SK-N-SH (cell line): Measurements from ENCODE around the gene TNNT2. TPM values are rescaled to one million over a fixed set of nuclear protein-coding genes. Genes with fewer than 3 reads are reported as not detected.

Source experiments
- CTCF ChIA-PET: fragments of 300-600, 350-600 bp; formaldehyde crosslinking; extraction: SDS; loops from one replicate; lab custom pipeline; 2021; lab: Yijun Ruan, JAX
- POLR2A ChIA-PET: fragments of 350-600 bp; sonication (Branson Sonifier 250); formaldehyde crosslinking; extraction: SDS; loops from one replicate; lab custom pipeline; 2020; ENCODE audit warnings: antibody characterized with exemption, inconsistent platforms; lab: Yijun Ruan, JAX
- DNase-seq: peaks from one replicate; pipeline ENCODE4 v3.0.0; 2012
- H2AFZ ChIP-seq: fragments of 200-600 bp; sonication (generic); 2 replicates; pipeline ENCODE4 v1.8.1; 2016; ENCODE audit warnings: antibody characterized with exemption, mild to moderate bottlenecking, low read depth
- H3F3A ChIP-seq: fragments of 200-600 bp; sonication (generic); replicated peaks from 2 replicates; pipeline ENCODE3; 2016; ENCODE audit warnings: antibody characterized with exemption, mild to moderate bottlenecking; ENCODE audit not compliant: insufficient read depth
- H3K27ac ChIP-seq, 2 experiments: fragments of 200-500 bp in 1 of 2; fragments of 200-600 bp in 1 of 2; sonication (Bioruptor generic) in 1 of 2; sonication (generic), shearing (Covaris generic) in 1 of 2; 2 replicates each; pipeline versions ENCODE4 v1.5.1 to v1.6.1; 2014 to 2016; ENCODE audit warnings: low read depth in 2 of 2, inconsistent platforms in 1 of 2, low read length in 1 of 2, mild to moderate bottlenecking in 1 of 2, mixed read lengths in 1 of 2
- H3K27me3 ChIP-seq: fragments of 200-600 bp; sonication (generic), shearing (Covaris generic); 2 replicates; pipeline ENCODE4 v1.6.1; 2016; ENCODE audit warnings: mixed run types; ENCODE audit not compliant: insufficient read depth
- H3K36me3 ChIP-seq, 2 experiments: fragments of 200-500 bp in 1 of 2; fragments of 200-600 bp in 1 of 2; sonication (Bioruptor generic) in 1 of 2; sonication (generic) in 1 of 2; replicated peaks in 1 of 2; 2 replicates each; pipeline versions ENCODE3 to v1.5.1; 2014 to 2016; ENCODE audit warnings: low read length in 1 of 2, mild to moderate bottlenecking in 1 of 2; ENCODE audit not compliant: insufficient read depth in 2 of 2, control insufficient read depth in 1 of 2
- H3K4me1 ChIP-seq, 2 experiments: fragments of 200-500 bp in 1 of 2; fragments of 200-600 bp in 1 of 2; sonication (Bioruptor generic) in 1 of 2; sonication (generic), shearing (Covaris generic) in 1 of 2; 2 replicates each; pipeline versions ENCODE4 v1.5.1 to v1.6.1; 2014 to 2016; ENCODE audit warnings: low read depth in 1 of 2, low read length in 1 of 2, mixed run types in 1 of 2; ENCODE audit not compliant: insufficient read depth in 2 of 2, control insufficient read depth in 1 of 2
- H3K4me2 ChIP-seq: fragments of 200-600 bp; sonication (generic), shearing (Covaris generic); 2 replicates; pipeline ENCODE4 v1.6.1; 2017; ENCODE audit warnings: mixed run types
- H3K4me3 ChIP-seq, 2 experiments: fragments of 200-500 bp in 1 of 2; fragments of 200-600 bp in 1 of 2; sonication (Bioruptor generic) in 1 of 2; sonication (generic), shearing (Covaris generic) in 1 of 2; 2 replicates each; pipeline versions ENCODE4 v1.5.1 to v1.8.1; 2014 to 2016; ENCODE audit warnings: low read depth in 2 of 2, inconsistent platforms in 1 of 2, low read length in 1 of 2, mild to moderate bottlenecking in 1 of 2, mixed read lengths in 1 of 2, moderate library complexity in 1 of 2
- H3K79me2 ChIP-seq: fragments of 200-600 bp; sonication (generic); 2 replicates; pipeline ENCODE4 v1.8.1; 2017; ENCODE audit warnings: mild to moderate bottlenecking; ENCODE audit not compliant: insufficient read depth
- H3K9ac ChIP-seq: fragments of 200-600 bp; sonication (generic); 2 replicates; pipeline ENCODE4 v1.6.1; 2017; ENCODE audit warnings: mixed run types
- H3K9me2 ChIP-seq: fragments of 200-600 bp; sonication (generic); 2 replicates; pipeline ENCODE4 v1.6.1; 2017; ENCODE audit warnings: mixed run types
- H3K9me3 ChIP-seq: fragments of 200-600 bp; sonication (generic); 2 replicates; pipeline ENCODE4 v1.6.1; 2017; ENCODE audit warnings: mixed run types, mild to moderate bottlenecking, moderate library complexity
- H4K20me1 ChIP-seq: fragments of 200-600 bp; sonication (generic); 2 replicates; pipeline ENCODE4 v1.6.1; 2017; ENCODE audit warnings: mild to moderate bottlenecking, mixed run types; ENCODE audit not compliant: insufficient read depth
- CHD2 ChIP-seq: fragments of 150-350 bp; IDR thresholded peaks from 2 replicates; pipeline ENCODE4 v1.6.1; 2018; ENCODE audit warnings: low read length; ENCODE audit not compliant: partially characterized antibody
- ELF1 ChIP-seq: IDR thresholded peaks from 2 replicates; pipeline ENCODE4 v1.4.0; 2012
- GATA2 ChIP-seq: sonication (generic); formaldehyde crosslinking; IDR thresholded peaks from 2 replicates; pipeline ENCODE4 v1.5.0; 2020; ENCODE audit warnings: mild to moderate bottlenecking, missing genetic modification reagents
- IRF3 ChIP-seq: fragments of 150-350 bp; IDR thresholded peaks from 2 replicates; pipeline ENCODE4 v1.6.1; 2016; ENCODE audit warnings: mild to moderate bottlenecking, low read depth, low read length
- MEF2A ChIP-seq: IDR thresholded peaks from 2 replicates; pipeline ENCODE4 v1.4.0; 2012; ENCODE audit warnings: low read depth, borderline replicate concordance
- NFIC ChIP-seq: IDR thresholded peaks from 2 replicates; pipeline ENCODE4 v1.4.0; 2012; ENCODE audit warnings: borderline replicate concordance
- POLR2AphosphoS5 ChIP-seq: IDR thresholded peaks from 2 replicates; pipeline ENCODE4 v1.6.1; 2012; ENCODE audit warnings: low read depth, low read length
- RCOR1 ChIP-seq: fragments of 150-350 bp; IDR thresholded peaks from 2 replicates; pipeline ENCODE4 v1.6.1; 2017; ENCODE audit warnings: antibody characterized with exemption, low read length
- RFX5 ChIP-seq: IDR thresholded peaks from 2 replicates; pipeline ENCODE4 v1.6.1; 2012; ENCODE audit warnings: mild to moderate bottlenecking, improper control_type of control experiment, low read length
- USF1 ChIP-seq: IDR thresholded peaks from 2 replicates; pipeline ENCODE4 v1.4.0; 2012; ENCODE audit warnings: low read depth, borderline replicate concordance
- WGBS: methylation state at CpG from one replicate; pipeline ENCODE4 v1.1.6; 2017; ENCODE audit warnings: low lambda C conversion rate; 5-methylcytosine and 5-hydroxymethylcytosine counted together
- polyA plus RNA-seq, 3 experiments: library from polyadenylated mRNA; depleted of rRNA; stranded (reverse); fragments of >200 nt; gene quantifications; 2 replicates each; pipeline ENCODE4 v1.2.3, GENCODE V29; 2012
- TF ChIP-seq, protein P1 (sequence below): IDR thresholded peaks from 2 replicates; pipeline ENCODE4 v1.6.1; 2012; ENCODE audit warnings: mild to moderate bottlenecking, low read depth, low read length, moderate library complexity

Gene TNNT2
- polyA plus RNA-seq, 1 of the 3 experiments (the other 2 are of a cell fraction), result 0.33 TPM

DNA sequence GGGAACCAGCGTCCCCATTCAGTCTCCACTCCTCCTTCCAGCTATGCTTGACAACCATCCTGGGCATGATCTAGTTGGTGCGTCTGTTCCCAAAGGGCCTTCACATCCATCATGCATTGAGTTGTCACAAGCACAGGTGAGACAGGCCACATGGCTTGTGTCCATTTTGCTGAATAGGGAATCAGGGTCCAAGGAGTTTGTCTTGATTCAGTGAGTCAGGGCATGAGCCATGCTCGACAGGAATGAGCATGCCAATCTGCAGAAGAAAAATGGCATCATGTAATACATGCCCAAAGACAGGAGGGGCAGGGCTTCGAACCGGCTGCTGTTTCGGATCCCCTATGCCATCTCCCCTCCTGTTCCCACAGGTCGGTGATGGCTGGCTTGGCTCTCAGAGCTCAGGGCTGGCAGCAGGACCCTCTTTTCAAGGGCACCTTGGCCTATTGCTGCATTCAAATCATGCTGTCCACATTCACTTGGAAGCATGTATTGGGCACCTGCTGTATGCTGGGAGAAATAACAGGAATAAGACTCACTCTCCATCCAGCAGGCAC lies 49.7 kb downstream of the TNNT2 start:
- ChIA-PET POLR2A (no interaction called here), CTCF (interaction anchor here (0.9 to 1.4 kb wide), 4 partner anchors 18 to 73 kb away, joined by 3 to 5 read pairs (median 4); no protein-coding TSS in a partner anchor)
- DNase-seq, result no peak
- no peaks in the 10 kb centered on the region for H3K79me2 ChIP-seq
- TF ChIP-seq RFX5 (no peak), MEF2A (no peak), USF1 (no peak), POLR2AphosphoS5 (no peak), CHD2 (no peak), RCOR1 (no peak), ELF1 (no peak), GATA2 (no peak)
- TF ChIP-seq, protein P1, sequence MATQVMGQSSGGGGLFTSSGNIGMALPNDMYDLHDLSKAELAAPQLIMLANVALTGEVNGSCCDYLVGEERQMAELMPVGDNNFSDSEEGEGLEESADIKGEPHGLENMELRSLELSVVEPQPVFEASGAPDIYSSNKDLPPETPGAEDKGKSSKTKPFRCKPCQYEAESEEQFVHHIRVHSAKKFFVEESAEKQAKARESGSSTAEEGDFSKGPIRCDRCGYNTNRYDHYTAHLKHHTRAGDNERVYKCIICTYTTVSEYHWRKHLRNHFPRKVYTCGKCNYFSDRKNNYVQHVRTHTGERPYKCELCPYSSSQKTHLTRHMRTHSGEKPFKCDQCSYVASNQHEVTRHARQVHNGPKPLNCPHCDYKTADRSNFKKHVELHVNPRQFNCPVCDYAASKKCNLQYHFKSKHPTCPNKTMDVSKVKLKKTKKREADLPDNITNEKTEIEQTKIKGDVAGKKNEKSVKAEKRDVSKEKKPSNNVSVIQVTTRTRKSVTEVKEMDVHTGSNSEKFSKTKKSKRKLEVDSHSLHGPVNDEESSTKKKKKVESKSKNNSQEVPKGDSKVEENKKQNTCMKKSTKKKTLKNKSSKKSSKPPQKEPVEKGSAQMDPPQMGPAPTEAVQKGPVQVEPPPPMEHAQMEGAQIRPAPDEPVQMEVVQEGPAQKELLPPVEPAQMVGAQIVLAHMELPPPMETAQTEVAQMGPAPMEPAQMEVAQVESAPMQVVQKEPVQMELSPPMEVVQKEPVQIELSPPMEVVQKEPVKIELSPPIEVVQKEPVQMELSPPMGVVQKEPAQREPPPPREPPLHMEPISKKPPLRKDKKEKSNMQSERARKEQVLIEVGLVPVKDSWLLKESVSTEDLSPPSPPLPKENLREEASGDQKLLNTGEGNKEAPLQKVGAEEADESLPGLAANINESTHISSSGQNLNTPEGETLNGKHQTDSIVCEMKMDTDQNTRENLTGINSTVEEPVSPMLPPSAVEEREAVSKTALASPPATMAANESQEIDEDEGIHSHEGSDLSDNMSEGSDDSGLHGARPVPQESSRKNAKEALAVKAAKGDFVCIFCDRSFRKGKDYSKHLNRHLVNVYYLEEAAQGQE, result no peak
- no peak overlapping the region for H2AFZ ChIP-seq
- H3K4me1 ChIP-seq, result no peaks in the 10 kb centered on the region; a peak in 1 of 4 replicates
- H3K9ac ChIP-seq, result no peak overlapping the region
- no peaks in the 10 kb centered on the region for H3K9me2 ChIP-seq
- H3K4me2 ChIP-seq, result no peak overlapping the region
- H3F3A ChIP-seq, result no peaks in the 10 kb centered on the region
- no peaks in the 10 kb centered on the region; the same call in 1 of the 2 replicates for H3K27me3 ChIP-seq
- H3K9me3 ChIP-seq, result no peaks in the 10 kb centered on the region
- WGBS, result 59% methylated on average over 7 of the region's 7 CpGs
- no peak overlapping the region for H3K27ac ChIP-seq
- no peaks in the 10 kb centered on the region for H4K20me1 ChIP-seq
- no peak overlapping the region for H3K4me3 ChIP-seq
- no peaks in the 10 kb centered on the region for H3K36me3 ChIP-seq

DNA sequence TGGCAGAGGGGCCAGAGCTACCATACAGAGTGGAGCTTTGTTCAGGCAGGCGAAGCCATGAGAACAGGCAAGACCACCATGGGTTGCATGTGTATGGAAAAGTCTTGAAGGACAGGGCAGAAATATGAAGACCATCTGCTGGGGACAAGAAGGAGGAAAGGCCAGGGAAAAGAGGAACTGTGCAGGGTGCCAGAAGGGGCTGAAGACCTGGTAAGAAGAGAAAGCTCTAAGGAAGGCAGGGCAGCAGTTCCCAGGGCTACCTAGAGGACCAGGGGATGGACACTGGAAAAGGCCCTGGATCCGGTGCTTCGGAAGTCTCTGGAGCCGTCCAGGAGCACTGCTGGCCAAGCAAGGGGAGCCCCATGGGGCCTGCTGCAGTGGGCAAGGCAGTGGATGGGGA lies 50.8 kb downstream of the TNNT2 start:
- Histone ChIP-seq H3F3A (no peaks in the 10 kb centered on the region), H3K36me3 (no peaks in the 10 kb centered on the region), H3K4me3 (no peak overlapping the region), H3K79me2 (no peaks in the 10 kb centered on the region)
- DNase-seq, result no peak
- TF ChIP-seq IRF3 (no peak), NFIC (no peak), RCOR1 (no peak)
- TF ChIP-seq, all 33 proteins: peak for 0
- POLR2A ChIA-PET, result no interaction called here
- Histone ChIP-seq H3K9ac (no peak overlapping the region), H4K20me1 (no peaks in the 10 kb centered on the region), H3K9me3 (no peaks in the 10 kb centered on the region), H3K4me2 (no peak overlapping the region), H3K4me1 (peaks cover 0 to 5% of the 10 kb centered on the region in 2 experiments; a peak in 1 of 4 replicates), H2AFZ (no peak overlapping the region), H3K27me3 (no peaks in the 10 kb centered on the region; the same call in 1 of the 2 replicates), H3K9me2 (no peaks in the 10 kb centered on the region), H3K27ac (no peak overlapping the region)
- CTCF ChIA-PET, result interaction anchor here (1.2 to 3.4 kb wide), 4 partner anchors 9 to 72 kb away, joined by 4 to 14 read pairs (median 6); no protein-coding TSS in a partner anchor
- 32% methylated on average over 4 of the region's 4 CpGs for WGBS
